ENCODE results near the gene KIAA1210. TPM values are rescaled to one million over a fixed set of nuclear protein-coding genes. Genes with fewer than 3 reads are reported as not detected.

The KIAA1210 gene
- polyA plus RNA-seq, 3 donors, result not detected

GRCh38 chrX:119071381-119071780, 56.2 kb downstream of the KIAA1210 start:
- Mint-ChIP-seq H3K4me1 (peaks cover 11% of the 10 kb centered on the region), H3K27me3 (ENCODE audit: low read depth in 3 of 3) (peaks cover 0 to 3% (median 0%) of the 10 kb centered on the region in 3 donors), H3K9me3 (no peaks in the 10 kb centered on the region), H3K36me3 (no peaks in the 10 kb centered on the region), H3K27ac (peak overlapping the region in 2 of 7 donors; percentile 8 to 67), H3K4me3 (no peak overlapping the region)
- WGBS (ENCODE audit: insufficient coverage), result 60% methylated on average over 1 of the region's 2 CpGs
- Histone ChIP-seq H3K9ac (ENCODE audit: insufficient read depth, low read length, poor library complexity, severe bottlenecking) (no peak overlapping the region), H3K27ac (ENCODE audit: low read depth in 1 of 2, low read length in 2 of 2) (no peak overlapping the region), H2AFZ (ENCODE audit: insufficient read depth, low read depth, low read length, poor library complexity, severe bottlenecking) (no peak overlapping the region), H3K36me3 (replicated peaks in 1 of 2; ENCODE audit: control insufficient read depth in 1 of 2, insufficient read depth in 2 of 2, low read length in 2 of 2) (no peaks in the 10 kb centered on the region), H4K20me1 (ENCODE audit: insufficient read depth, low read length) (no peaks in the 10 kb centered on the region), H3K79me2 (ENCODE audit: insufficient read depth, low read length) (no peaks in the 10 kb centered on the region), H3K27me3 (ENCODE audit: control insufficient read depth in 2 of 2, insufficient read depth in 2 of 2, low read length in 2 of 2) (no peaks in the 10 kb centered on the region), H3K4me1 (ENCODE audit: control insufficient read depth in 1 of 2, insufficient read depth in 2 of 2, low read length in 2 of 2) (peaks cover 0 to 8% of the 10 kb centered on the region in 2 donors), H3K4me3 (replicated peaks in 1 of 3; ENCODE audit: low read depth in 2 of 3, low read length in 3 of 3) (no peak overlapping the region), H3K9me3 (replicated peaks in 1 of 2; ENCODE audit: control insufficient read depth in 1 of 2, insufficient read depth in 1 of 2, low read length in 2 of 2) (no peaks in the 10 kb centered on the region), H3K4me2 (replicated peaks; ENCODE audit: extremely low read depth, low read length, poor library complexity, severe bottlenecking) (no peak overlapping the region)
- no peak for DNase-seq
- intact Hi-C loops (cut with micrococcal nuclease), result no loop called here
- TF ChIP-seq, protein P1, sequence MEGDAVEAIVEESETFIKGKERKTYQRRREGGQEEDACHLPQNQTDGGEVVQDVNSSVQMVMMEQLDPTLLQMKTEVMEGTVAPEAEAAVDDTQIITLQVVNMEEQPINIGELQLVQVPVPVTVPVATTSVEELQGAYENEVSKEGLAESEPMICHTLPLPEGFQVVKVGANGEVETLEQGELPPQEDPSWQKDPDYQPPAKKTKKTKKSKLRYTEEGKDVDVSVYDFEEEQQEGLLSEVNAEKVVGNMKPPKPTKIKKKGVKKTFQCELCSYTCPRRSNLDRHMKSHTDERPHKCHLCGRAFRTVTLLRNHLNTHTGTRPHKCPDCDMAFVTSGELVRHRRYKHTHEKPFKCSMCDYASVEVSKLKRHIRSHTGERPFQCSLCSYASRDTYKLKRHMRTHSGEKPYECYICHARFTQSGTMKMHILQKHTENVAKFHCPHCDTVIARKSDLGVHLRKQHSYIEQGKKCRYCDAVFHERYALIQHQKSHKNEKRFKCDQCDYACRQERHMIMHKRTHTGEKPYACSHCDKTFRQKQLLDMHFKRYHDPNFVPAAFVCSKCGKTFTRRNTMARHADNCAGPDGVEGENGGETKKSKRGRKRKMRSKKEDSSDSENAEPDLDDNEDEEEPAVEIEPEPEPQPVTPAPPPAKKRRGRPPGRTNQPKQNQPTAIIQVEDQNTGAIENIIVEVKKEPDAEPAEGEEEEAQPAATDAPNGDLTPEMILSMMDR (IDR thresholded peaks at IDR 0.05), result no peak

- TF ChIP-seq, protein P1 (IDR thresholded peaks at IDR 0.05), result no peak
- H3K27me3 ChIP-seq (ENCODE audit: control insufficient read depth in 2 of 2, insufficient read depth in 2 of 2, low read length in 2 of 2), result no peaks in the 10 kb centered on the region
- no peak overlapping the region for H3K27ac Mint-ChIP-seq
- H3K36me3 ChIP-seq (replicated peaks in 1 of 2; ENCODE audit: control insufficient read depth in 1 of 2, insufficient read depth in 2 of 2, low read length in 2 of 2), result no peaks in the 10 kb centered on the region
- H3K79me2 ChIP-seq (ENCODE audit: insufficient read depth, low read length), result no peaks in the 10 kb centered on the region
- no peaks in the 10 kb centered on the region for H3K9me3 Mint-ChIP-seq
- H3K4me3 ChIP-seq (replicated peaks in 1 of 3; ENCODE audit: low read depth in 2 of 3, low read length in 3 of 3), result no peak overlapping the region
- no peaks in the 10 kb centered on the region for H4K20me1 ChIP-seq (ENCODE audit: insufficient read depth, low read length)
- intact Hi-C loops (cut with micrococcal nuclease), result loop anchor here in 1 of 2 donors (10.0 kb wide), 1 partner anchor 215 kb away; no protein-coding TSS in a partner anchor
- no peak overlapping the region for H3K4me2 ChIP-seq (replicated peaks; ENCODE audit: extremely low read depth, low read length, poor library complexity, severe bottlenecking)
- no peak overlapping the region for H2AFZ ChIP-seq (ENCODE audit: insufficient read depth, low read depth, low read length, poor library complexity, severe bottlenecking)
- peaks cover 0 to 3% (median 0%) of the 10 kb centered on the region in 3 donors for H3K27me3 Mint-ChIP-seq (ENCODE audit: low read depth in 3 of 3)
- no peaks in the 10 kb centered on the region for H3K36me3 Mint-ChIP-seq
- H3K4me1 Mint-ChIP-seq, result peaks cover 11% of the 10 kb centered on the region
- no peak overlapping the region for H3K4me3 Mint-ChIP-seq
- H3K9me3 ChIP-seq (replicated peaks in 1 of 2; ENCODE audit: control insufficient read depth in 1 of 2, insufficient read depth in 1 of 2, low read length in 2 of 2), result no peaks in the 10 kb centered on the region
- H3K4me1 ChIP-seq (ENCODE audit: control insufficient read depth in 1 of 2, insufficient read depth in 2 of 2, low read length in 2 of 2), result peaks cover 0 to 8% of the 10 kb centered on the region in 2 donors
- no CpG with 5 or more reads among the region's 1 CpG for WGBS (ENCODE audit: insufficient coverage)
- no peak overlapping the region for H3K27ac ChIP-seq (ENCODE audit: low read depth in 1 of 2, low read length in 2 of 2)
- H3K9ac ChIP-seq (ENCODE audit: insufficient read depth, low read length, poor library complexity, severe bottlenecking), result no peak overlapping the region
- no peak for DNase-seq
These were observed 57.9 kb downstream of the KIAA1210 start for GRCh38 chrX:119069762-119070161.

All from CD14-positive monocyte (primary cell).